Epithelial cell of prostate (primary cell): ENCODE measurements around the gene GRIK4.

Source experiments
- DNase-seq: peaks from one replicate; pipeline ENCODE4 v3.0.0-alpha.2; 2011; ENCODE audit warnings: low read depth, low spot score
- H3K27ac ChIP-seq: fragments of 450-650 bp; 2 replicates; pipeline ENCODE4 v1.5.1; 2017; ENCODE audit warnings: mild to moderate bottlenecking

GRIK4 gene

GRCh38 chr11:121032546-121032945 is 521.0 kb downstream of the GRIK4 start:
- H3K27ac ChIP-seq = no peak overlapping the region
- no peak for DNase-seq

- no peak overlapping the region for H3K27ac ChIP-seq
- DNase-seq = no peak
These were observed 522.1 kb downstream of the GRIK4 start for GRCh38 chr11:121033635-121034034.

GRCh38 chr11:121035169-121035755 is 523.7 kb downstream of the GRIK4 start:
- no peak for DNase-seq

GRCh38 chr11:121035780-121036179 is 524.2 kb downstream of the GRIK4 start:
- no peak for DNase-seq
- H3K27ac ChIP-seq = no peak overlapping the region

More at GRCh38 chr11:121035169-121035755, 523.7 kb downstream of the GRIK4 start:
- no peak overlapping the region for H3K27ac ChIP-seq

- no peak for DNase-seq
- no peak overlapping the region for H3K27ac ChIP-seq
These were observed 525.5 kb downstream of the GRIK4 start for GRCh38 chr11:121037016-121037415.
